AG09309 (cell line): ENCODE data around the gene LRRC15.

Experiments used
- DNase-seq: peaks from one replicate; pipeline ENCODE4 v3.0.0-alpha.2; 2010; ENCODE audit warnings: low read depth
- H3K4me3 ChIP-seq: 2 replicates; pipeline ENCODE4 v1.5.1; 2011; ENCODE audit warnings: mild to moderate bottlenecking, low read depth, low read length, moderate library complexity; ENCODE audit not compliant: control insufficient read depth
- CTCF ChIP-seq: IDR thresholded peaks from 2 replicates; pipeline ENCODE4 v1.5.1; 2011; ENCODE audit warnings: mild to moderate bottlenecking, low read depth, low read length, inconsistent platforms; ENCODE audit not compliant: insufficient read depth, control insufficient read depth; ENCODE audit errors: missing control alignments

The LRRC15 gene

GRCh38 chr3:194337965-194338753 is 31.4 kb downstream of the LRRC15 start:
- no peak overlapping the region for H3K4me3 ChIP-seq
- TF ChIP-seq CTCF: no peak
- no peak for DNase-seq

- TF ChIP-seq CTCF: no peak
- DNase-seq: no peak
- H3K4me3 ChIP-seq: no peak overlapping the region
Measured at GRCh38 chr3:194336601-194337355, 32.8 kb downstream of the LRRC15 start.

GRCh38 chr3:194333981-194334320 is 35.6 kb downstream of the LRRC15 start:
- TF ChIP-seq CTCF: no peak
- H3K4me3 ChIP-seq: no peak overlapping the region
- DNase-seq: no peak

- H3K4me3 ChIP-seq: peak overlapping the region; percentile 34
- peak; percentile 98 for TF ChIP-seq CTCF
- no peak for DNase-seq
Measured at GRCh38 chr3:194333212-194333980, 36.1 kb downstream of the LRRC15 start.

GRCh38 chr3:194332858-194333211 is 36.7 kb downstream of the LRRC15 start:
- H3K4me3 ChIP-seq: no peak overlapping the region
- TF ChIP-seq CTCF: no peak
- no peak for DNase-seq

- H3K4me3 ChIP-seq: no peak overlapping the region
- TF ChIP-seq CTCF: no peak
- peak; percentile 72 for DNase-seq
Measured at GRCh38 chr3:194330579-194330978, 39.0 kb downstream of the LRRC15 start.
